Measurements from ENCODE around the gene ZEB1.

ZEB1 gene

GRCh38 chr10:31341552-31341951 is 22.5 kb downstream of the ZEB1 start:
- Histone ChIP-seq H3K4me1 (ENCODE audit: low read length) (no peaks in the 10 kb centered on the region), H3K27me3 (replicated peaks; ENCODE audit: insufficient read depth, low read length) (no peaks in the 10 kb centered on the region), H2AFZ (ENCODE audit: low read length) (no peak overlapping the region), H3K4me2 (ENCODE audit: low read depth, low read length) (no peak overlapping the region), H3K9ac (ENCODE audit: low read length) (no peak overlapping the region), H3K36me3 (replicated peaks; ENCODE audit: insufficient read depth, low read length) (no peaks in the 10 kb centered on the region), H3K4me3 (ENCODE audit: low read length) (no peak overlapping the region), H3F3A (ENCODE audit: insufficient read depth, low read length) (no peaks in the 10 kb centered on the region), H4K20me1 (ENCODE audit: insufficient read depth, low read length) (no peaks in the 10 kb centered on the region), H3K9me2 (replicated peaks; ENCODE audit: insufficient read depth, low read length) (no peaks in the 10 kb centered on the region), H3K9me3 (replicated peaks; ENCODE audit: insufficient read depth, low read length) (no peaks in the 10 kb centered on the region), H3K27ac (ENCODE audit: low read length) (no peak overlapping the region), H3K79me2 (ENCODE audit: low read length) (peaks cover 60% of the 10 kb centered on the region)
- DNase-seq: no peak
- TF ChIP-seq CTCF (IDR thresholded peaks at IDR 0.05; ENCODE audit: low read length) (no peak), EZH2phosphoT487 (IDR thresholded peaks at IDR 0.05; ENCODE audit: low read length) (no peak), EZH2 (optimal IDR thresholded peaks at IDR 0.05; ENCODE audit: low read depth, low read length) (no peak)

- Histone ChIP-seq H3F3A (ENCODE audit: insufficient read depth, low read length) (no peaks in the 10 kb centered on the region; the same call in 1 of the 2 replicates), H3K4me2 (ENCODE audit: low read depth, low read length) (no peak overlapping the region), H3K36me3 (replicated peaks; ENCODE audit: insufficient read depth, low read length) (no peaks in the 10 kb centered on the region), H2AFZ (ENCODE audit: low read length) (no peak overlapping the region), H3K79me2 (ENCODE audit: low read length) (peaks cover 69% of the 10 kb centered on the region), H3K9me3 (replicated peaks; ENCODE audit: insufficient read depth, low read length) (no peaks in the 10 kb centered on the region), H3K27me3 (replicated peaks; ENCODE audit: insufficient read depth, low read length) (no peaks in the 10 kb centered on the region), H3K9me2 (replicated peaks; ENCODE audit: insufficient read depth, low read length) (no peaks in the 10 kb centered on the region), H3K4me1 (ENCODE audit: low read length) (0 out of 2 replicates have a peak, but pooled peaks cover 4% of the 10 kb centered on the region), H4K20me1 (ENCODE audit: insufficient read depth, low read length) (no peaks in the 10 kb centered on the region), H3K9ac (ENCODE audit: low read length) (no peak overlapping the region), H3K4me3 (ENCODE audit: low read length) (no peak overlapping the region), H3K27ac (ENCODE audit: low read length) (no peak overlapping the region)
- DNase-seq: no peak
- no peak for TF ChIP-seq EZH2phosphoT487 (IDR thresholded peaks at IDR 0.05; ENCODE audit: low read length)
- no peak for TF ChIP-seq CTCF (IDR thresholded peaks at IDR 0.05; ENCODE audit: low read length)
- TF ChIP-seq EZH2 (optimal IDR thresholded peaks at IDR 0.05; ENCODE audit: low read depth, low read length): no peak
These were observed 24.0 kb downstream of the ZEB1 start for GRCh38 chr10:31343009-31343408.

- TF ChIP-seq CTCF (IDR thresholded peaks at IDR 0.05; ENCODE audit: low read length) (no peak), EZH2phosphoT487 (IDR thresholded peaks at IDR 0.05; ENCODE audit: low read length) (no peak), EZH2 (optimal IDR thresholded peaks at IDR 0.05; ENCODE audit: low read depth, low read length) (no peak)
- Histone ChIP-seq H3K4me2 (ENCODE audit: low read depth, low read length) (no peak overlapping the region), H3K79me2 (ENCODE audit: low read length) (peaks cover 66% of the 10 kb centered on the region), H3K36me3 (replicated peaks; ENCODE audit: insufficient read depth, low read length) (no peaks in the 10 kb centered on the region), H4K20me1 (ENCODE audit: insufficient read depth, low read length) (no peaks in the 10 kb centered on the region), H3K27ac (ENCODE audit: low read length) (no peak overlapping the region), H3K27me3 (replicated peaks; ENCODE audit: insufficient read depth, low read length) (no peaks in the 10 kb centered on the region), H2AFZ (ENCODE audit: low read length) (no peak overlapping the region), H3K9ac (ENCODE audit: low read length) (no peak overlapping the region), H3K4me1 (ENCODE audit: low read length) (0 out of 2 replicates have a peak, but pooled peaks cover 4% of the 10 kb centered on the region), H3K4me3 (ENCODE audit: low read length) (no peak overlapping the region), H3K9me2 (replicated peaks; ENCODE audit: insufficient read depth, low read length) (no peaks in the 10 kb centered on the region), H3F3A (ENCODE audit: insufficient read depth, low read length) (no peaks in the 10 kb centered on the region; the same call in 1 of the 2 replicates), H3K9me3 (replicated peaks; ENCODE audit: insufficient read depth, low read length) (no peaks in the 10 kb centered on the region)
- no peak for DNase-seq
These were observed 24.5 kb downstream of the ZEB1 start for GRCh38 chr10:31343551-31343950.
